GM19238 (cell line): Measurements from ENCODE around the gene VMAC.
"Not testable (repeated sequence)": the region's sequence is repeated elsewhere in the genome, so short reads cannot be mapped to it uniquely, and the experiment has no call there.

Experiments
- DNase-seq: peaks from one replicate; pipeline ENCODE4 v3.0.0; 2011; ENCODE audit warnings: low spot score; ENCODE audit not compliant: insufficient read length

The VMAC gene

GRCh38 chr19:5883157-5883873 lies 21.4 kb upstream of the VMAC start:
- not testable (repeated sequence) for DNase-seq

DNA sequence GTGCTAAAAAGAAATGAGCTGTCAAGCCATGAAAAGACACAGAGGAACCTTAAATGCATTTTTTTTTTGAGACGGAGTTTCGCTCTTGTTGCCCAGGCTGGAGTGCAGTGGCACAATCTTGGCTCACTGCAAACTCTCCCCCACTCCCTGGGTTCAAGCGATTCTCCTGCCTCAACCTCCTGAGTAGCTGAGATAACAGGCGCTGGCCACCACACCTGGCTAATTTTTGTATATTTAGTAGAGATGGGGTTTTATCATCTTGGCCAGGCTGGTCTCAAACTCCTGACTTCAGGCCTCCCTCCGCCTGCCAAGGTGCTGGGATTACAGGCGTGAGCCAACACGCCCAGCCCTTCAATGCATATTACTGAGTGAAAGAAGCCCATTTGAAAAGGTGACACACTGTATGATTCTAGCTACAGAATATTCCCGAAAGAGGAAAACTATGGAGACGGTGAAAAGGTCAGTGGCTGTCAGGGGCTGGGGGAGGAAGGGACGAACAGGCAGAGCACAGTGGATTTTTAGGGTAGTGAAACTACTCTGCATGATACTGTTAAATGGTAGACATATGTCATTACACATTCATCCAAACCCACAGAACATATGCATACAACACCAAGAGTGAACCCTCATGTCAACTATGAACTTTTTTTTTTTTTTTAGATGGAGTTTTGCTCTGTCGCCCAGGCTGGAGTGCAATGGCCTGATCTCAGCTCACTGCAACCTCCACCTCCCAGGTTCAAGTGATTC lies 20.4 kb upstream of the VMAC start:
- not testable (repeated sequence) for DNase-seq

DNA sequence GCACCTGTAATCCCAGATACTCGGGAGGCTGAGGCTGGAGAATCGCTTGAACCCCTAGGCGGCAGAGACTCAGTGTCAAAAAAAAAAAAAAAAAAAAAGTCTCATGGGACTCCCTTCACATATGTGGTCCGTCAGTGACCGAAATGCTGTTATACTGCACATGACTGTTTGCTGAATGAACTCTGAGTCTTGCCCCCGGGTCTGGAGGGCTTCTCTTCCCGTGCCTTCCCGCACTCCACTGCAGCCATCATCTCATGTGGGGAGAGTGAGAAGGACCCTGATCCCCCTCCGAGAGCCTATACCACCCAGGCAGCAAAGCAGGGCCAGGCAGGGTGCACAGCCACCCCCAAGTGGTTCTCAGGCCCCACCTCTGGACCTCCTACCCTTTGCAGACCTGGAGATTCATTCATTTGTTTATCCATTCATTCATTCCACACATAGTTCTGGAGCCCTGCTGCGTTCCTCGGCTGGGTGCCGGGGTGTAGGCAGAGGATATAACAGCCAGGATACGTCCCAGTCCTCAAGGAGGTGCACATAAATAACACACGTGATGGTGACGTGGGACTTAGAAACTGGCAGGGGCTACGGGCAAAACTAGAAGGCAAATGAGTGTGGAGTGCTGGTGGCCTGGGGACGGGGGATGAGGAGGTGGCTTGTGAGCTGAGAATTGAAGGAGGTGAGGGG lies 15.2 kb upstream of the VMAC start:
- no peak for DNase-seq

DNA sequence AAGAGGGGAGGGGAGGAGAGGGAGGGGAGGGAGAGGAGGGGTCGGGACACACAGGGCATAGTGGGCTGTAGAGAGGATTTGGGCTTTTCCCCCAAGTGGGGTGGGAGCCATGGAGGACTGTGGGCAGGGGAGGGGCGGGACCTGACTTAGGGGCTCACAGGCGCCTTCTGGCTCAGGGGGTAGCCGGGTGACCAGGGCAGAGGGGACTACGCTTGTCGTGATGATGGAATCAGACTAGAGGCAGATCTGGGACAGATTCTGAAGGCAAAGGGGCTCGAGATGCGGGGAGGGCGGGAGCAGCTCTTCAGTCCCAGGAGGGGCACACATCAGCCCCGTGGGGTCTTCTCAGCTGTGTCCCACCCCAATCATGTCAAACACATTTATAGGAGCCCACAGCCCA lies 14.6 kb upstream of the VMAC start:
- DNase-seq: no peak

GRCh38 chr19:5891572-5891937 lies 13.1 kb upstream of the VMAC start:
- DNase-seq: no peak

DNA sequence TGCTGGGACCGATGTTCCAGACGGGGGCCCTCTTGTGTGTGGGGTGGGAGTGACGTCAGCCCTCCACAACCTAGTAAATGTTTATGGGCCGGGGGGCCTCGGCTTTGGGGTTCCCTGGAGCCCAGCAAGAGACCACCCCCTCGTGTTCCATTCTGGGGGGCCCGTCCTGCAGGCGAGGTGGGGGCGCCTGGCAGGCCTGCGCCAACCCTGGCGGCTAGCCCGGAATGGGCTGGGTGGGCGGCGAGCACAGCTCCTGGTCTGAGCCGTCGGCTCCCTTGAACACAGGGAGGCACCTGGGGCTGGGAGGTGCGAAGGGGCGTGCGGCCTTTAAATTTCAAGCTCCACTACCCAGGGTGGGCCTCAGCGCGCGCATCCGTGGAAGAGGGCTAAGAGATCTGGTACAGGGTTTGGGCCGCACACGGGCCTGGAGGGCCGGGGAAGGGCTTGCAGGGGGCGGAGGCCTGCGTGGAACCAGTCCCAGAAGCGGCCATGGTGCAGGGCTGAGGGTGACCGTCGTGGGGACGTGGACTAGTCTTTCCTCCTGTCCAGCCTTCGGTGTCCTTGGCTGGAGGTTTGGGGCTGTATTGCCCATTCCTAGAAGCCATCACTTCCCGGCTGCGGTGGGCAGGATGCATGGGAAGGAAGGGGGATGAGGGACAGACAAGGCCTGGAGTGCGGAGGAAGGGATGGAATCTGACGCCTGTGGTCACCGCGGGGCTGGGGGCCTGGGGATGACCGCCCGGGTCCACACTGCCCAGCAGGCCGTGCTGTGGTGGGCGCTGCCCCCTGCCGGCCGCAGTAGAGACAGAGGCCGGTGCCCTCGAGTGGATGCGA lies 12.5 kb upstream of the VMAC start:
- DNase-seq: no peak

- DNase-seq: no peak
Observed at GRCh38 chr19:5892772-5893275, 11.8 kb upstream of the VMAC start.

- no peak for DNase-seq
Observed at GRCh38 chr19:5893296-5893903, 11.3 kb upstream of the VMAC start.

- DNase-seq: no peak
Observed at GRCh38 chr19:5893907-5894703, 10.6 kb upstream of the VMAC start.

DNA sequence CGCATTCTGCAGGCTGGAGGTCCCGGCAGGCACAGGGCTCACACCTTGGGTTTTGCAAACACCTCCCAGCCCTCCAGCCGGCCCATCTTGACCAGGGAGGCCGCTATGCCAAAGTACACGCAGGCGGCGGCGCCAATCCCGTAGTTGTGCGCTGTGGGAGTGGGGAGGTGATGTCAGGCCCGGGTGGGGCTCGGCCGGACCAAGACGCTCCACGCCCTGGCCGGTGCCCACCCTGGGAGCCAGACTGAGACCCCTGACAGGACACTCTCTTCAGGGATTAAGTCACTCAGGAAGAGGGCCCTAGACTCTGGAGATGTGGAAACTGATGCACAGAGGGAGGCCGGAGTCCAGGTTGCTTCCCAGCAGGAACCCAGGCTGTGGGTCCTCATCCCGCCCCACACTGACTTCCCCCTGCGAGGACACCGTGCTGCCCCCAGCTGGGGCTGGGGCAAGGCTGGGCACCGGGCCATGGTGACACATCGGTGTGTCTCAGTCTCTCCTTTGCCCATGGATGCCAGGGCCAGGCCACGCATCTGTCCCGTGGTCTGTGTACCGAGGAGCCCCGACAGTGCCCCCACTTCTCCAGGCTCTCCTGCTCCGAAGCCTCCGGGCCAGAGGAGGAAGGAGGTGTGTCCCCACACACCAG lies 9.8 kb upstream of the VMAC start:
- no peak for DNase-seq

GRCh38 chr19:5895409-5895808 lies 9.3 kb upstream of the VMAC start:
- no peak for DNase-seq

GRCh38 chr19:5895890-5896289 lies 8.8 kb upstream of the VMAC start:
- DNase-seq: no peak

- DNase-seq: no peak
Observed at GRCh38 chr19:5896365-5897076, 8.2 kb upstream of the VMAC start.

DNA sequence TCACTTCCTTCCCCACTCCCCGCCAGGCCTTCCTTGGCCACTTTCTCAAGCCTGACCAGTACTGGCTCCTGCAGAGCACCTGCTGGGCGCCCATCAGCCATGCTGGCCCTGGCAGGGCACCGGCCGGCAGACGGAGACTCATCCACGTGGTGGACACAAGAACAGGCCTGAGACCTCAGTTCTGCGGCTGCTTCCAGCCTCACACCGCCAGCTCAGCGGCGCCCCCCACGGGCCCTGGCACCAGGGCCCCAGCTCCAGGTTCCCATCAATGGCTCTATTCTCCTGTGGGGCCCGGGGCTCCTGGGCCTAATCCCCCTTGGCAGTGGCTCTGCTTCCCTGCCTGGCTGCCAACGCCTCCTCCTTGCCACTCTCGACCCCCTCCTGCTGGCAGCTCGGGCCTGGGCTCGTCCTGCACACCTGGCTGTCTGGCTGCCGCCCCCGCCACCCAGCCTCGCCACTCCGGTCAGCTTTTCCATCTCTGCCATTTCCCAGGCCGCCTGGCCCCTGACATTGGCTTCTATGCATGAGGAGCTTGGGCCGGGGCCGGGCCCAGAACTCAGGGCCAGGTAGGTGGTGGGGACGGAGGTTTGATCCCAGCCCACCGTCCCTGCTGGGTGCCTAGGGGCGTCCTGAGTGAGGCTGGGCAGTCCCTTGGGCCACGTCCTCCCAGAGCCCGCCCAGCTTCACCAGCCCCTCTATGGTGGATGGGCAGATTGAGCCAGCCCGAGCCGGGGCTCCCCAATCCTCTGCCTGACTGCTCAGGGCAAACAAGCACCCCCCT lies 7.3 kb upstream of the VMAC start:
- no peak for DNase-seq

DNA sequence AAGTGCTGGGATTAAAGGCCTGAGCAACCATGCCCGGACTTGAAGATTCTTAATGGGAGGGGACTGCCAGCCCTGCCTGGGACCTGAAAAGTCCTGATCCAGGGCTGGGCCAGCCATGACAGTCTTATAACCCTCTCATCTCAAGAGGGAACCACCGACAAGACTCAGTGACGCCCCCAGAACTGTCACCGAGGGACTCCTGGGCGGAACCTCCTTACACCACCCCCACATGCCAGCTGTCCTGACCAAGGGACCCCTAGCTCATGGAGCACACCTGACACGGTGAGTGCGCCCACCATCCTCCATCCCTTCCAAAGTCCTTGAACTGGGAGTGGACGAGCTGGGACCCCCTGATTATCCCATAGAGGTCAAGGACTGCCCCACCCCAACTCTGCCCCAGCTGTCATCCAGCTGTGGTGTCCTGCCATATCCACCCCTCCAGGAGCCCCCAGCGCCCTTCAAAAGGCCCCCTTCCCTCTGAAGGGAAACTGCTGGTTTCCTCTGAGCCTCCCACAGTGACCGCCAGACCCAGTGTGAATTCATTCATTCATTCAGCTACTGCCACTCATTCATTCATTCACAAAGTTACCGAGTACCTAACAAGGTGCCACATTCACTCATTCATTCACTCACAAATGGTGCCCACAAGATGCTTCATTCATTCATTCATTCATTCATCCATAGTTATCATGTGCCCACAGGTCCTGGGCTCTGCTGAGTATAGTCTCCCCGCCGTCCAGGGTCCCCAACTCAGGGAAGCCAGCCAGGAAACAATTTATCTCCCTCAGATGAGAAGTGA lies 4.7 kb upstream of the VMAC start:
- DNase-seq: no peak

DNA sequence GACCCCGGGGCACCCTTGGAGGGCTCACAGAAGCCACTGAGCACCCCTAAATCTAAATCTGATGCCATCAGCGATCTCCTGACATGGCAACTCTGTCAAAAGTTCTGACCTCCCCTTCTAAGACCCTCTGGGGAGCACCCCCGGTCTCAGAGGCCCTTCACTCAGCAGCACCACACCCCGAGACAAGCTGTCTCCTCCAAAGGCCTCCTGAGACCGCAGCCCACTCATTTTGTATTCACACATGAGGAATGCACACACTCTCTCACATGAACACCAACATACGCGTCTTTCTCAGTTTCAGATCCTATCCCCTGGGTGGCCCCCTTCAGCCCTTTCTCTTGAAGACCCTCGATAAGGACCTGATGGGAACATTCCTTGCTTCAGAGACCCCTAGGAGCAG lies 3.7 kb upstream of the VMAC start:
- DNase-seq: no peak

DNA sequence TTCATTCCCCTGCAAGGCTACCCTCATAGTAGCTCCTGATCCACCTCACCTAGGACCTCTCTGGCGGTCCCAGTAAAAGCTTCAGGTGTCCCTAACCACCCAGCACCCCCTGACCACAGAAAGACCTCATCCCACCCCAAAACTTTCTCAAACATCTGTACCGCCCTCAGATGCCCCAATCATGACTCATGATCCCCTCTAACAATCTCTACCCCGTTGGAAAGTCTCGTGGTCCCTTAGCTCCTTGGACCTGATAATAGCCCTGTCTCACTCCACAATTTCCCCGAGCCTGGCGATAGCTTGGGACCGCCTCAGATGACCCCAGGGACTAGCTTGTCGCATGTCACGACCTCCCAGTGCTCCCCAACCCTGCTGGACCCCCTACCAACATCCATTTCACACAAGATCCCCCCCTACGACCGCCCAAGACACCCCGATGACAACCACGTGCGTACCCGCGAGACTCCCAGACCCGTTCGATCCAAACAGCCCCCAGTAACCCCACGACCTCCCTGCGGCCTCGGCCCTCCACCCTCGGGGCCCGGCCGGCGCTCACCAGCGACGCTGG lies 1.5 kb upstream of the VMAC start:
- no peak for DNase-seq
